Mesendoderm (in vitro differentiated cells): ENCODE results near the gene NMD3.
A peak's percentile ranks its signal among the peaks of the same experiment; 100 is the strongest.

ENCODE experiments used
- DNase-seq: peaks from one replicate; pipeline ENCODE4 v3.0.0; 2013
- H2AK5ac ChIP-seq: 2 replicates; pipeline ENCODE4 v1.6.1; 2013; ENCODE audit warnings: low read length, inconsistent platforms
- H2BK120ac ChIP-seq: 2 replicates; pipeline ENCODE4 v1.6.1; 2013; ENCODE audit warnings: low read depth, mild to moderate bottlenecking, low read length, moderate library complexity, mixed read lengths
- H2BK15ac ChIP-seq: replicated peaks from 2 replicates; pipeline ENCODE4 v1.6.1; 2013; ENCODE audit warnings: low read depth, mild to moderate bottlenecking, moderate library complexity
- H2BK5ac ChIP-seq: 2 replicates; pipeline ENCODE4 v1.6.1; 2013; ENCODE audit warnings: low read length, inconsistent platforms
- H3K18ac ChIP-seq: 2 replicates; pipeline ENCODE4 v1.6.1; 2013; ENCODE audit warnings: mild to moderate bottlenecking, low read length, mixed read lengths
- H3K23ac ChIP-seq: one replicate; pipeline ENCODE4 v1.6.1; 2013; ENCODE audit warnings: low read length
- H3K27ac ChIP-seq: 2 replicates; pipeline ENCODE4 v1.5.1; 2013; ENCODE audit warnings: low read depth, mild to moderate bottlenecking, inconsistent platforms, low read length, moderate library complexity
- H3K27me3 ChIP-seq: 2 replicates; pipeline ENCODE4 v1.6.1; 2013; ENCODE audit warnings: low read length, control low read depth, mild to moderate bottlenecking, inconsistent platforms; ENCODE audit not compliant: insufficient read depth, poor library complexity
- H3K36me3 ChIP-seq: 2 replicates; pipeline ENCODE4 v1.6.1; 2013; ENCODE audit warnings: low read length, inconsistent platforms; ENCODE audit not compliant: control insufficient read depth, insufficient read depth
- H3K4ac ChIP-seq: one replicate; pipeline ENCODE4 v1.6.1; 2013; ENCODE audit warnings: low read depth, mild to moderate bottlenecking, low read length, moderate library complexity
- H3K4me1 ChIP-seq: 2 replicates; pipeline ENCODE4 v1.6.1; 2013; ENCODE audit warnings: low read depth, low read length, inconsistent platforms; ENCODE audit not compliant: control insufficient read depth
- H3K4me2 ChIP-seq: 2 replicates; pipeline ENCODE4 v1.6.1; 2013; ENCODE audit warnings: low read length
- H3K4me3 ChIP-seq: 2 replicates; pipeline ENCODE4 v1.5.1; 2013; ENCODE audit warnings: mild to moderate bottlenecking, low read length
- H3K56ac ChIP-seq: one replicate; pipeline ENCODE4 v1.6.1; 2013; ENCODE audit warnings: low read length
- H3K79me1 ChIP-seq: 2 replicates; pipeline ENCODE4 v1.6.1; 2013; ENCODE audit warnings: low read length, inconsistent platforms
- H3K79me2 ChIP-seq: 2 replicates; pipeline ENCODE4 v1.6.1; 2013; ENCODE audit warnings: mild to moderate bottlenecking, low read length; ENCODE audit not compliant: control insufficient read depth, insufficient read depth
- H3K9ac ChIP-seq: 2 replicates; pipeline ENCODE4 v1.6.1; 2013; ENCODE audit warnings: low read length, inconsistent platforms
- H4K5ac ChIP-seq: one replicate; pipeline ENCODE4 v1.6.1; 2013; ENCODE audit warnings: low read length
- H4K8ac ChIP-seq: one replicate; pipeline ENCODE4 v1.6.1; 2013; ENCODE audit warnings: low read depth, mild to moderate bottlenecking, control low read depth, low read length, moderate library complexity
- WGBS: extraction: QIAGEN DNeasy Blood & Tissue Kit; methylation state at CpG from one replicate; pipeline ENCODE4 v1.1.7; 2013; ENCODE audit warnings: low lambda C conversion rate, missing lambda C conversion rate; ENCODE audit not compliant: insufficient coverage; ENCODE audit errors: extremely low coverage; 5-methylcytosine and 5-hydroxymethylcytosine counted together

Gene NMD3

GRCh38 chr3:161187046-161187445 lies 34.1 kb upstream of the NMD3 start:
- no peak overlapping the region for H3K4ac ChIP-seq
- no peak overlapping the region for H3K9ac ChIP-seq
- no CpG with 5 or more reads among the region's 2 CpGs for WGBS
- no peak overlapping the region for H3K4me3 ChIP-seq
- H2BK120ac ChIP-seq = no peak overlapping the region
- no peak overlapping the region for H2AK5ac ChIP-seq
- no peak overlapping the region for H2BK5ac ChIP-seq
- no peak overlapping the region for H3K27ac ChIP-seq
- H2BK15ac ChIP-seq = no peak overlapping the region
- H3K4me1 ChIP-seq = no peaks in the 10 kb centered on the region
- H3K4me2 ChIP-seq = no peak overlapping the region
- no peaks in the 10 kb centered on the region for H3K79me1 ChIP-seq
- H3K23ac ChIP-seq = no peak overlapping the region
- no peak overlapping the region for H4K8ac ChIP-seq
- no peak for DNase-seq
- no peaks in the 10 kb centered on the region for H3K79me2 ChIP-seq
- H3K18ac ChIP-seq = no peak overlapping the region
- no peak overlapping the region for H4K5ac ChIP-seq
- no peaks in the 10 kb centered on the region for H3K36me3 ChIP-seq
- no peak overlapping the region for H3K56ac ChIP-seq
- no peaks in the 10 kb centered on the region for H3K27me3 ChIP-seq

DNA sequence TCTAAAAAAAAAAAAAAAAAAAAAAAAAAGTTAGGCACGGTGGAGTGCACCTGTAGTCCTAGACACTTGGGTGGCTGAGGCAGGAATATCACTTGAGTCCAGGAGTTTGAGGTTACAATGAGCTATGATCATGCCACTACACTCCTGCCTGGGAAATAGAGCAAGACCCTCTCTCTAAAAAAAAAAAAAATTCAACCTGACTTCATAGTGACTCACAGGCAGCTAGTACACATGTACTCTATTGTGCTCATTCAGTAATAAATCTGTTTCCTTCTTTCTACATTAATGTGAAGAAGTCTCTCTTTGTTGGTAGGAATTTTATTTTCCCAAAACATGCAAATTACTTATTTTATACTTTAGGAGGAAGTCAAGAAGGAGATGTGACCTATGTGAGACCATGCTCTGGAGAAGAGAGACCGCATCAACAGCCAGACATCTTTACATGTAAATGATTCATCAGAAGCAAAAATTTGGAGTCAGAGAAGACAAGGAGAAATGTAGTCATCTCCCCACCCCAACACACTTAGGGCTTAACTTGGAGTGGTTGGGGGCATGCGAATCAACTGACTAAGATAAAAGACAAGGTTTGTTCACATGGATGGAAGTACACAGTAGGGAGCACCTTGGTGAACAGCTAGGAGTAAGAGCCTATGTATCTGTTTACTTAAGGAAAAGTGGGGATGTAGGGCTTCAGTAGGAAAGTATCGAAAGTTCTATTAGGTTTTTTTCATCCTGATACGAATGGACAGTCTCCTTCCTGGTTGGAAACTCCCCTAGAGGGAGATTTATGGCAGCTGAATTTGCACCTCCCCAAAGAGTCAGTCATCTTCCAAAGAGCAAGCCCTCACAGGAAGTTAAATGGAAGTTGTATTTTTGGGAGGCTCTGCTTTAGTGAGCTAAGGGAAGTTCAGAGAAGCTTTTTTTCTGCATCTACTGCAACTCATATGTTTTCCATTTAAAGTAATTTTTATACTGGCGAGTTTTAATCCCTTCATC lies 23.0 kb upstream of the NMD3 start:
- Histone ChIP-seq H3K4me1 (peaks cover 2% of the 10 kb centered on the region), H2AK5ac (no peak overlapping the region), H3K4me2 (no peak overlapping the region)

DNA sequence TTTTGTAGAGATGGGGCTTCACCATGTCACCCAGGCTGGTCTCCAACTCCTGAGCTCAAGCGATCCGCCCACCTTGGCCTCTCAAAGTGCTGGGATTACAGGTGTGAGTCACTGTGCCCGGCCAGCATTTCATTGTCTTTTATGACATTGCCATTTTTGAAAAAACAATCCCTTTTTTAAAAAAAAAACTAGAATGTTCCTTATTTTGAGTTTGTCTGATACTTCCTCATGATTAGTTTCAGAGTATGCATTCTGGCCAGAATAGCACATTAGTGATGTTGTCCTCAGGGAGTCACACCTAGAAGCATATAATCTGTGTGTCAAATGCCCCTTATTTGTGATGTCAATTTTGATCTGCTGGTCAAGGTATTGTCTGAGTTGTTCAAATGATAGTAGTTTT lies 21.2 kb upstream of the NMD3 start:
- H3K18ac ChIP-seq = no peak overlapping the region

More for the DNA sequence above, 23.0 kb upstream of the NMD3 start:
- Histone ChIP-seq H3K4ac (no peak overlapping the region), H3K36me3 (no peaks in the 10 kb centered on the region), H4K8ac (no peak overlapping the region), H3K27ac (no peak overlapping the region), H2BK120ac (no peak overlapping the region), H3K79me2 (no peaks in the 10 kb centered on the region), H3K56ac (no peak overlapping the region), H3K4me3 (no peak overlapping the region), H3K9ac (no peak overlapping the region), H2BK5ac (no peak overlapping the region), H3K79me1 (no peaks in the 10 kb centered on the region), H4K5ac (no peak overlapping the region), H3K18ac (no peak overlapping the region), H3K27me3 (no peaks in the 10 kb centered on the region), H3K23ac (no peak overlapping the region), H2BK15ac (no peak overlapping the region)
- no CpG with 5 or more reads among the region's 6 CpGs for WGBS
- DNase-seq = no peak

GRCh38 chr3:161203485-161204098 lies 17.5 kb upstream of the NMD3 start:
- Histone ChIP-seq H3K18ac (no peak overlapping the region), H3K4ac (no peak overlapping the region), H3K36me3 (no peaks in the 10 kb centered on the region), H3K4me1 (peaks cover 2% of the 10 kb centered on the region), H2BK120ac (no peak overlapping the region), H3K79me1 (no peaks in the 10 kb centered on the region), H3K9ac (no peak overlapping the region), H2BK5ac (no peak overlapping the region), H2AK5ac (no peak overlapping the region), H4K5ac (no peak overlapping the region), H4K8ac (no peak overlapping the region), H3K4me3 (no peak overlapping the region), H2BK15ac (no peak overlapping the region), H3K79me2 (no peaks in the 10 kb centered on the region), H3K27ac (no peak overlapping the region), H3K56ac (no peak overlapping the region), H3K4me2 (no peak overlapping the region), H3K27me3 (no peaks in the 10 kb centered on the region), H3K23ac (no peak overlapping the region)
- no CpG with 5 or more reads among the region's 4 CpGs for WGBS
- DNase-seq = no peak

More for the DNA sequence above, 21.2 kb upstream of the NMD3 start:
- no CpG with 5 or more reads among the region's 3 CpGs for WGBS
- H3K4me2 ChIP-seq = no peak overlapping the region
- no peak overlapping the region for H3K9ac ChIP-seq
- H3K4me1 ChIP-seq = peaks cover 2% of the 10 kb centered on the region
- H4K8ac ChIP-seq = no peak overlapping the region
- H3K23ac ChIP-seq = no peak overlapping the region
- H3K56ac ChIP-seq = no peak overlapping the region
- no peak for DNase-seq
- H2AK5ac ChIP-seq = no peak overlapping the region
- no peak overlapping the region for H3K4ac ChIP-seq
- H4K5ac ChIP-seq = no peak overlapping the region
- no peaks in the 10 kb centered on the region for H3K79me2 ChIP-seq
- H2BK5ac ChIP-seq = no peak overlapping the region
- H3K27ac ChIP-seq = no peak overlapping the region
- no peaks in the 10 kb centered on the region for H3K27me3 ChIP-seq
- no peaks in the 10 kb centered on the region for H3K79me1 ChIP-seq
- no peaks in the 10 kb centered on the region for H3K36me3 ChIP-seq
- no peak overlapping the region for H3K4me3 ChIP-seq
- no peak overlapping the region for H2BK15ac ChIP-seq
- H2BK120ac ChIP-seq = no peak overlapping the region

GRCh38 chr3:161208931-161209330 lies 12.2 kb upstream of the NMD3 start:
- peak; percentile 9 for DNase-seq
- H3K56ac ChIP-seq = no peak overlapping the region
- no peaks in the 10 kb centered on the region for H3K27me3 ChIP-seq
- H2BK15ac ChIP-seq = no peak overlapping the region
- H3K4me1 ChIP-seq = no peaks in the 10 kb centered on the region
- no peak overlapping the region for H4K5ac ChIP-seq
- H3K4ac ChIP-seq = no peak overlapping the region
- no peaks in the 10 kb centered on the region for H3K79me1 ChIP-seq
- no peak overlapping the region for H3K18ac ChIP-seq
- no peaks in the 10 kb centered on the region for H3K36me3 ChIP-seq
- H3K4me2 ChIP-seq = no peak overlapping the region
- H3K9ac ChIP-seq = no peak overlapping the region
- no peaks in the 10 kb centered on the region for H3K79me2 ChIP-seq
- no peak overlapping the region for H3K27ac ChIP-seq
- H2AK5ac ChIP-seq = no peak overlapping the region
- no peak overlapping the region for H3K23ac ChIP-seq
- WGBS = no CpG with 5 or more reads among the region's 4 CpGs
- H4K8ac ChIP-seq = no peak overlapping the region
- H3K4me3 ChIP-seq = no peak overlapping the region
- no peak overlapping the region for H2BK5ac ChIP-seq
- no peak overlapping the region for H2BK120ac ChIP-seq
